ENCODE measurements around the gene CLDN8. TPM values are rescaled to one million over a fixed set of nuclear protein-coding genes. Genes with fewer than 3 reads are reported as not detected.

CLDN8 gene
- total RNA-seq, result not detected

- no peak for DNase-seq
These were observed at the start of gene CLDN8 for GRCh38 chr21:30216041-30216723. TSS of gene CLDN8 (minus strand) at chr21:30216097. CDS start at chr21:30215925, 172 bp downstream.

- DNase-seq, result no peak
These were observed 41.9 kb upstream of the CLDN8 start for GRCh38 chr21:30257773-30258172.

GRCh38 chr21:30256100-30256499 lies 40.2 kb upstream of the CLDN8 start:
- DNase-seq, result no peak

GRCh38 chr21:30255679-30256078 lies 39.8 kb upstream of the CLDN8 start:
- DNase-seq, result no peak

- DNase-seq, result no peak
These were observed 35.9 kb upstream of the CLDN8 start for GRCh38 chr21:30251781-30252180.

GRCh38 chr21:30249936-30250335 lies 34.0 kb upstream of the CLDN8 start:
- no peak for DNase-seq

- DNase-seq, result no peak
These were observed 32.9 kb upstream of the CLDN8 start for GRCh38 chr21:30248844-30249243.

GRCh38 chr21:30245061-30245460 lies 29.2 kb upstream of the CLDN8 start:
- DNase-seq, result no peak

- DNase-seq, result no peak
These were observed 27.8 kb upstream of the CLDN8 start for GRCh38 chr21:30243691-30244090.

- DNase-seq, result no peak
These were observed 24.8 kb upstream of the CLDN8 start for GRCh38 chr21:30240661-30241060.

GRCh38 chr21:30238168-30238567 lies 22.3 kb upstream of the CLDN8 start:
- DNase-seq, result no peak

- no peak for DNase-seq
These were observed 18.7 kb upstream of the CLDN8 start for GRCh38 chr21:30234643-30235042.

GRCh38 chr21:30234050-30234449 lies 18.2 kb upstream of the CLDN8 start:
- DNase-seq, result no peak

- no peak for DNase-seq
These were observed 17.5 kb upstream of the CLDN8 start for GRCh38 chr21:30233228-30234020.

GRCh38 chr21:30232011-30232410 lies 16.1 kb upstream of the CLDN8 start:
- no peak for DNase-seq

GRCh38 chr21:30227633-30228404 lies 11.9 kb upstream of the CLDN8 start:
- no peak for DNase-seq

- no peak for DNase-seq
These were observed 11.2 kb upstream of the CLDN8 start for GRCh38 chr21:30227128-30227527.

GRCh38 chr21:30223596-30223995 lies 7.7 kb upstream of the CLDN8 start:
- no peak for DNase-seq

- no peak for DNase-seq
These were observed 6.8 kb upstream of the CLDN8 start for GRCh38 chr21:30222724-30223123.

- no peak for DNase-seq
These were observed 4.8 kb downstream of the CLDN8 start for GRCh38 chr21:30211071-30211470.

- DNase-seq, result no peak
These were observed 6.3 kb downstream of the CLDN8 start for GRCh38 chr21:30209601-30210000.

- DNase-seq, result no peak
These were observed 8.7 kb downstream of the CLDN8 start for GRCh38 chr21:30207252-30207579.

- no peak for DNase-seq
These were observed 9.2 kb downstream of the CLDN8 start for GRCh38 chr21:30206551-30207251.

All from occipital lobe (tissue), 2 donors.